H9 (cell line): ENCODE data around the gene TMEM127. TPM values are rescaled to one million over a fixed set of nuclear protein-coding genes. Genes with fewer than 3 reads are reported as not detected.

ENCODE experiments used
- DNase-seq: peaks from one replicate; pipeline ENCODE4 v3.0.0-alpha.2; 2017
- H2AFZ ChIP-seq: one replicate; pipeline ENCODE4 v1.6.1; 2013; ENCODE audit warnings: mild to moderate bottlenecking, low read length, control low read depth, moderate library complexity
- H2AK5ac ChIP-seq: 2 replicates; pipeline ENCODE4 v1.6.1; 2013; ENCODE audit warnings: low read length, control low read depth, mixed read lengths; ENCODE audit not compliant: insufficient read length
- H2BK120ac ChIP-seq: one replicate; pipeline ENCODE4 v1.6.1; 2013; ENCODE audit warnings: low read depth, mild to moderate bottlenecking, low read length, control low read depth, inconsistent platforms; ENCODE audit not compliant: poor library complexity, severe bottlenecking
- H2BK12ac ChIP-seq: 2 replicates; pipeline ENCODE4 v1.6.1; 2013; ENCODE audit warnings: low read length, control low read depth, mixed read lengths, low read depth; ENCODE audit not compliant: insufficient read length
- H2BK15ac ChIP-seq: 2 replicates; pipeline ENCODE4 v1.6.1; 2013; ENCODE audit warnings: low read depth, low read length, control low read depth
- H2BK20ac ChIP-seq: one replicate; pipeline ENCODE4 v1.6.1; 2013; ENCODE audit warnings: low read depth, mild to moderate bottlenecking, low read length, control low read depth, inconsistent platforms; ENCODE audit not compliant: poor library complexity, severe bottlenecking
- H2BK5ac ChIP-seq: 2 replicates; pipeline ENCODE4 v1.6.1; 2013; ENCODE audit warnings: low read length, control low read depth, mixed read lengths; ENCODE audit not compliant: insufficient read length
- H3K14ac ChIP-seq: 2 replicates; pipeline ENCODE4 v1.6.1; 2013; ENCODE audit warnings: low read length, control low read depth; ENCODE audit not compliant: insufficient read depth
- H3K18ac ChIP-seq: 2 replicates; pipeline ENCODE4 v1.6.1; 2013; ENCODE audit warnings: low read depth, mild to moderate bottlenecking, mixed read lengths, low read length, control low read depth; ENCODE audit not compliant: insufficient read length
- H3K23ac ChIP-seq: 2 replicates; pipeline ENCODE4 v1.6.1; 2013; ENCODE audit warnings: low read length, control low read depth, mixed read lengths, low read depth; ENCODE audit not compliant: insufficient read length
- H3K23me2 ChIP-seq: 2 replicates; pipeline ENCODE4 v1.6.1; 2013; ENCODE audit warnings: low read depth, mild to moderate bottlenecking, mixed read lengths, low read length, control low read depth; ENCODE audit not compliant: insufficient read length, poor library complexity, severe bottlenecking
- H3K27ac ChIP-seq: 2 replicates; pipeline ENCODE4 v1.5.1; 2013; ENCODE audit warnings: low read length, control low read depth, mixed read lengths, low read depth; ENCODE audit not compliant: insufficient read length
- H3K27me3 ChIP-seq: 2 replicates; pipeline ENCODE4 v1.6.1; 2013; ENCODE audit warnings: low read length, control low read depth, inconsistent platforms; ENCODE audit not compliant: insufficient read depth
- H3K4ac ChIP-seq: 2 replicates; pipeline ENCODE4 v1.6.1; 2013; ENCODE audit warnings: low read depth, mild to moderate bottlenecking, control low read depth, inconsistent platforms, low read length, moderate library complexity
- H3K4me1 ChIP-seq: 2 replicates; pipeline ENCODE4 v1.6.1; 2013; ENCODE audit warnings: low read length, control low read depth, inconsistent platforms; ENCODE audit not compliant: insufficient read depth
- H3K4me2 ChIP-seq: 2 replicates; pipeline ENCODE4 v1.6.1; 2013; ENCODE audit warnings: low read length, control low read depth, mixed read lengths; ENCODE audit not compliant: insufficient read length, insufficient read depth
- H3K56ac ChIP-seq: 2 replicates; pipeline ENCODE4 v1.6.1; 2013; ENCODE audit warnings: low read depth, mild to moderate bottlenecking, mixed read lengths, low read length, control low read depth; ENCODE audit not compliant: insufficient read length
- H3K79me1 ChIP-seq: 2 replicates; pipeline ENCODE4 v1.6.1; 2013; ENCODE audit warnings: low read depth, mild to moderate bottlenecking, moderate library complexity, low read length, control low read depth, inconsistent platforms; ENCODE audit not compliant: insufficient read depth, poor library complexity, severe bottlenecking
- H3K79me2 ChIP-seq: 2 replicates; pipeline ENCODE4 v1.6.1; 2013; ENCODE audit warnings: low read length, control low read depth, inconsistent platforms; ENCODE audit not compliant: insufficient read depth
- H3K9ac ChIP-seq: 2 replicates; pipeline ENCODE4 v1.6.1; 2013; ENCODE audit warnings: low read length, control low read depth, mixed read lengths; ENCODE audit not compliant: insufficient read length; ENCODE audit errors: extremely low read depth
- H3K9me3 ChIP-seq: one replicate; pipeline ENCODE4 v1.6.1; 2013; ENCODE audit warnings: low read depth, low read length, inconsistent platforms; ENCODE audit not compliant: control insufficient read depth
- H3T11ph ChIP-seq: one replicate; pipeline ENCODE4 v1.6.1; 2013; ENCODE audit warnings: mild to moderate bottlenecking, low read length, control low read depth, inconsistent platforms
- H4K20me1 ChIP-seq: one replicate; pipeline ENCODE4 v1.6.1; 2013; ENCODE audit not compliant: control insufficient read depth, insufficient read length, insufficient read depth
- H4K5ac ChIP-seq: 2 replicates; pipeline ENCODE4 v1.6.1; 2013; ENCODE audit warnings: low read depth, mild to moderate bottlenecking, mixed read lengths, low read length, control low read depth; ENCODE audit not compliant: insufficient read length
- H4K8ac ChIP-seq: replicated peaks from 2 replicates; pipeline ENCODE4 v1.6.1; 2013; ENCODE audit warnings: low read length, control low read depth, mixed read lengths, low read depth; ENCODE audit not compliant: insufficient read length
- H4K91ac ChIP-seq: 2 replicates; pipeline ENCODE4 v1.6.1; 2013; ENCODE audit warnings: low read depth, mild to moderate bottlenecking, moderate library complexity, mixed read lengths, low read length, control low read depth; ENCODE audit not compliant: insufficient read length
- H3K27ac Mint-ChIP-seq, 3 experiments: 2 replicates in 2 of 3; 3 replicates in 1 of 3; pipeline ENCODE4 v1.8.0; 2020 to 2021; ENCODE audit warnings: mixed read lengths in 3 of 3, mild to moderate bottlenecking in 1 of 3, moderate library complexity in 1 of 3
- H3K27me3 Mint-ChIP-seq: 2 replicates; pipeline ENCODE4 v1.8.0; 2021; ENCODE audit warnings: low read depth, mild to moderate bottlenecking, moderate library complexity, mixed read lengths
- H3K36me3 Mint-ChIP-seq, 3 experiments: 2 replicates in 2 of 3; 3 replicates in 1 of 3; pipeline ENCODE4 v1.8.0; 2020 to 2021; ENCODE audit warnings: low read depth in 3 of 3, mixed read lengths in 3 of 3; ENCODE audit not compliant: insufficient read depth in 1 of 3
- H3K4me1 Mint-ChIP-seq, 2 experiments: 2 replicates each; pipeline ENCODE4 v1.8.0; 2020; ENCODE audit warnings: mixed read lengths in 2 of 2
- H3K4me3 Mint-ChIP-seq, 2 experiments: 2 replicates in 1 of 2; 3 replicates in 1 of 2; pipeline ENCODE4 v1.8.0; 2020 to 2021; ENCODE audit warnings: mild to moderate bottlenecking in 2 of 2, mixed read lengths in 2 of 2, moderate library complexity in 1 of 2
- H3K9me3 Mint-ChIP-seq, 2 experiments: 2 replicates in 1 of 2; 3 replicates in 1 of 2; pipeline ENCODE4 v1.8.0; 2020; ENCODE audit warnings: mild to moderate bottlenecking in 2 of 2, mixed read lengths in 2 of 2, moderate library complexity in 1 of 2
- WGBS: extraction: QIAGEN DNeasy Blood & Tissue Kit; methylation state at CpG from one replicate; pipeline ENCODE4 v1.1.7; 2013; ENCODE audit warnings: missing lambda C conversion rate, low lambda C conversion rate, mixed read lengths; ENCODE audit not compliant: insufficient read length; ENCODE audit errors: extremely low coverage; 5-methylcytosine and 5-hydroxymethylcytosine counted together
- total RNA-seq: library from RNA; stranded (reverse); gene quantifications from 2 replicates; pipeline ENCODE4 v1.2.1, GENCODE V29; 2021
- TF ChIP-seq, protein P1 (sequence below): fragments of 200-600 bp; sonication (generic); conservative IDR thresholded peaks from 3 replicates; pipeline ENCODE4 v1.8.0; 2021; ENCODE audit warnings: antibody characterized with exemption, mild to moderate bottlenecking

TMEM127 gene
- total RNA-seq, 1 experiment from 2014 or later: 30.1 TPM

DNA sequence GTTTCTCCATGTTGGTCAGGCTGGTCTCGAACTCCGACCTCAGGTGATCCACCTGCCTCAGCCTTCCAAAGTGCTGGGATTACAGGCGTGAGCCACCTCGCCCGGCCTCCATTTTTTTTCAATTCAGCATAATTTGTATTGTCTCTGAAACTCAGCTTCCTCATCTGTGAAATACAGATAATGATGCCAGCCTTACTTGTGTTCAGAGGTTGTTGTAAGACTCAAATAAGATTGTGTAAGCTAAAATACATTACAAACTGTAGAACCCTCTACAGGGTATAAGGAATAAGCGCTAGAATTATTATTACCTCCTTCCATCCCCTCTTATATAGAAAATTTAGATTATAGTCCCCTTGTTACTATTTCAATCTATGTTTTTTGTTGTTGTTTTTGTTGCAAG lies 32.4 kb downstream of the TMEM127 start:
- no peak overlapping the region for H3K56ac ChIP-seq
- H3K79me1 ChIP-seq: peaks cover 3% of the 10 kb centered on the region
- H3K23ac ChIP-seq: no peak overlapping the region
- H3K4me1 ChIP-seq: no peaks in the 10 kb centered on the region
- Mint-ChIP-seq H3K27ac (no peak overlapping the region), H3K9me3 (no peaks in the 10 kb centered on the region), H3K4me3 (no peak overlapping the region), H3K4me1 (no peaks in the 10 kb centered on the region), H3K36me3 (no peaks in the 10 kb centered on the region), H3K27me3 (no peaks in the 10 kb centered on the region)
- no peak overlapping the region for H3K4me2 ChIP-seq
- H3K27me3 ChIP-seq: no peaks in the 10 kb centered on the region
- H3K9ac ChIP-seq: no peak overlapping the region
- no peaks in the 10 kb centered on the region for H4K20me1 ChIP-seq
- H2AFZ ChIP-seq: no peak overlapping the region
- no peak overlapping the region for H2BK120ac ChIP-seq
- no CpG with 5 or more reads among the region's 6 CpGs for WGBS
- H3K4ac ChIP-seq: no peak overlapping the region
- no peaks in the 10 kb centered on the region for H3K23me2 ChIP-seq
- no peak overlapping the region for H3T11ph ChIP-seq
- H2BK5ac ChIP-seq: no peak overlapping the region
- no peak overlapping the region for H2BK15ac ChIP-seq
- no peak overlapping the region for H3K14ac ChIP-seq
- no peaks in the 10 kb centered on the region for H3K79me2 ChIP-seq
- no peak overlapping the region for H2AK5ac ChIP-seq
- H2BK20ac ChIP-seq: no peak overlapping the region
- no peak overlapping the region for H4K8ac ChIP-seq
- no peak overlapping the region for H4K5ac ChIP-seq
- no peaks in the 10 kb centered on the region for H3K9me3 ChIP-seq
- H2BK12ac ChIP-seq: no peak overlapping the region
- TF ChIP-seq, protein P1, sequence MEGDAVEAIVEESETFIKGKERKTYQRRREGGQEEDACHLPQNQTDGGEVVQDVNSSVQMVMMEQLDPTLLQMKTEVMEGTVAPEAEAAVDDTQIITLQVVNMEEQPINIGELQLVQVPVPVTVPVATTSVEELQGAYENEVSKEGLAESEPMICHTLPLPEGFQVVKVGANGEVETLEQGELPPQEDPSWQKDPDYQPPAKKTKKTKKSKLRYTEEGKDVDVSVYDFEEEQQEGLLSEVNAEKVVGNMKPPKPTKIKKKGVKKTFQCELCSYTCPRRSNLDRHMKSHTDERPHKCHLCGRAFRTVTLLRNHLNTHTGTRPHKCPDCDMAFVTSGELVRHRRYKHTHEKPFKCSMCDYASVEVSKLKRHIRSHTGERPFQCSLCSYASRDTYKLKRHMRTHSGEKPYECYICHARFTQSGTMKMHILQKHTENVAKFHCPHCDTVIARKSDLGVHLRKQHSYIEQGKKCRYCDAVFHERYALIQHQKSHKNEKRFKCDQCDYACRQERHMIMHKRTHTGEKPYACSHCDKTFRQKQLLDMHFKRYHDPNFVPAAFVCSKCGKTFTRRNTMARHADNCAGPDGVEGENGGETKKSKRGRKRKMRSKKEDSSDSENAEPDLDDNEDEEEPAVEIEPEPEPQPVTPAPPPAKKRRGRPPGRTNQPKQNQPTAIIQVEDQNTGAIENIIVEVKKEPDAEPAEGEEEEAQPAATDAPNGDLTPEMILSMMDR: no peak
- no peak for DNase-seq
- H4K91ac ChIP-seq: no peak overlapping the region
- no peak overlapping the region for H3K18ac ChIP-seq
- no peak overlapping the region for H3K27ac ChIP-seq
